GM06990 (cell line): ENCODE measurements around the gene ODAD3.

ENCODE experiments used
- DNase-seq: peaks from one replicate; pipeline ENCODE4 v3.0.0-alpha.2; 2011; ENCODE audit not compliant: insufficient read length; ENCODE audit errors: extremely low read depth
- H3K27me3 ChIP-seq: replicated peaks from 2 replicates; pipeline ENCODE4 v1.6.0; 2011; ENCODE audit warnings: low read length; ENCODE audit not compliant: control insufficient read depth, insufficient read depth
- H3K36me3 ChIP-seq: 2 replicates; pipeline ENCODE4 v1.5.1; 2011; ENCODE audit warnings: low read length; ENCODE audit not compliant: control insufficient read depth, insufficient read depth
- H3K4me3 ChIP-seq: replicated peaks from 2 replicates; pipeline ENCODE4 v1.5.1; 2011; ENCODE audit warnings: low read depth, mild to moderate bottlenecking, control low read depth, low read length
- CTCF ChIP-seq: IDR thresholded peaks from 2 replicates; pipeline ENCODE4 v1.5.1; 2011; ENCODE audit warnings: low read length, control low read depth, mild to moderate bottlenecking, inconsistent platforms; ENCODE audit not compliant: insufficient read depth, poor library complexity, severe bottlenecking

The ODAD3 gene

GRCh38 chr19:11426656-11427055 lies 8.3 kb downstream of the ODAD3 start:
- H3K27me3 ChIP-seq, result no peaks in the 10 kb centered on the region
- no peak for DNase-seq
- no peak overlapping the region for H3K4me3 ChIP-seq
- no peaks in the 10 kb centered on the region for H3K36me3 ChIP-seq
- TF ChIP-seq CTCF, result no peak

GRCh38 chr19:11425719-11426457 lies 9.0 kb downstream of the ODAD3 start:
- H3K4me3 ChIP-seq, result no peak overlapping the region
- no peaks in the 10 kb centered on the region for H3K27me3 ChIP-seq
- no peak for TF ChIP-seq CTCF
- no peak for DNase-seq
- no peaks in the 10 kb centered on the region for H3K36me3 ChIP-seq

DNA sequence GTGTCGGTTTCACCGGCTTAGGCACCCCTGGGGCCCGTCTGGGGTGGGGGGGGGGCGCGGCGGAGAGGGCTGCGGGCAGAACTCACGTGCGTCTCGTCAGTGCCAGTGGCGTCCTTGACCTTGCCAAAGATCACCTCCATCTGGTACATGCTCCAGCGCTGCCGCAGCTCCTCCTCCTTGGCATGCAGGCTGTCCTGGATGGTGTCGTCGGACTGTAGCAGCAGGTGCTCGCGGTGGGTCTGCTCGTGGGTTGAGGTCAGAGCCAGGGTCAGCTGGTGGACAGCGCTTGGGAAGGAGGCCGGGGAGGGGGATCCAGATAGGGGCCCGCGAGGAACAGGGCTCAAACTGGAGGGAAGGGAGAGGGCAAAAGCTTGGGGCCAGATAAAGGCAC lies 11.1 kb downstream of the ODAD3 start:
- Histone ChIP-seq H3K36me3 (no peaks in the 10 kb centered on the region), H3K27me3 (peaks cover 2% of the 10 kb centered on the region; the same call in 1 of the 2 replicates), H3K4me3 (no peak overlapping the region)
- no peak for TF ChIP-seq CTCF
- DNase-seq, result no peak

- peaks cover 2% of the 10 kb centered on the region; the same call in 1 of the 2 replicates for H3K27me3 ChIP-seq
- DNase-seq, result no peak
Observed at GRCh38 chr19:11423164-11423790, 11.6 kb downstream of the ODAD3 start.

More at GRCh38 chr19:11423164-11423790, 11.6 kb downstream of the ODAD3 start:
- Histone ChIP-seq H3K36me3 (no peaks in the 10 kb centered on the region), H3K4me3 (no peak overlapping the region)
- TF ChIP-seq CTCF, result no peak
